Femur (tissue), 1 donor: Measurements from ENCODE around the gene FBLN2.
A peak's percentile ranks its signal among the peaks of the same experiment; 100 is the strongest.

Experiments
- DNase-seq: peaks from one replicate; pipeline ENCODE4 v3.0.0-alpha.2; 2017

FBLN2 gene

DNA sequence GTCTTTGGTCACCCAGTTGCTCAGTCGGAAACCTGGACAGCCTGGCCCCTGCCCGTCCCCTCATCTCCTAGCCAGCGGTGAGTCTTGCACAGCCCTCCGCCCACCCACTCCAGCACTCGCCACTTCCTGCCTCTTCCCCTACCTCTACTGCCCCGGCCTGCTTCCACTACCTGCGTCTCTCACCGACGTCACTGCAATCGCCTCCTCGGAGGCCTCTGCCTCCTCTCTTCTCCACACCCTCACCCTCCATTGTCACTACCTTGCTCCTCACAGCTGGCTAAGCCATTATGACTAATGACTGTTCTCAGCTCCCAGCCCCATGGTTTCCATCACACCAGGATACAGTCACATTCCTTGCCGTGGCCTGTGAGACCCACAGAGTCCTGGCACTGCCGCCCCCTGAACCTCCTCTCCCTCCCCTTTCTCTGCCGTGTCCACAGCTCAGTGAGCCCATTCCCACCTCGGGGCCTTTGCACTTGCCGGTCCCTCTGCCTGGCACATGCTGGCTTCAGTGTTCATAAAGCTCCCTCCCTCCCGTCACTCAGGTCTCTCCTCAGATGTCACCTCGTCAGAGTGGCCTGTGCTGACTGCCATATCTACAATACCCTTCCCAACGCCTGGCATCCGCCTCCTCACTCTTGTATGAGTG is 104.8 kb downstream of the FBLN2 start:
- no peak for DNase-seq

DNA sequence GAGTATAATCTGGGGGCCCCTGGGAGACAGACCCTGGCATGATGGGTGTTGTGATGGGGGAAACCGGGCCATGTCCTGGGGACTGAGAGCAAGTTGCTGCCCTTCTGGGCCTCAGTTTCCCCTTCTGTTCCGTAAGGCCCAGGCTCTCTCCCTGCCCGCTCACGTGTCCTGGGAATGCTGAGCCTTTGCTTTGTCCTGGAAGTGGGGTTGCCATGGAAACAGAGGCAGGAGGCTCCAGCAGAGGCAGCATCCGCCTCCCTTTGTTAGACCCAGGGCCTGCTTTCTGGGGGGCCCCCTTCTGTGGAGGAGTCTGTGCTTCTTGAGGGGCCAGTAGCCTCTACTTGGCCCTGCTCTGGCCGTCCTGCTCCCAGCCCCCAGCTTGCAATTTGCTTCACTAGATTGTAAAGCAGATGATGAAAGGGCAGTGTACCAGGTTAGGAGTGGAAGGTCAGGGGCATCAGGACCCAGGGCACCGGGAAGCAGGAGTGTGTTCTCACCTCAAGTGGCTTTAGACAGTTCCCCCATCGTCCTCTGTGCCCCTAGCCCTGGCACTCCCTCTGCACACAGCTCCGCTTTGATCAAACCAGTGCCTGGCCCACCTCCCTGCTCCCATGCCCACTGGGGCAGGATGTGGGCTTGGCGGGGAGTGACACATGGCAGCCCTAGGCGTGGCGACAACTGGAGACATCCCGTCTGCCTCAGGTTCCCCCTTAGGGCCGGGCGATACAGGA is 105.6 kb downstream of the FBLN2 start:
- DNase-seq, result no peak

DNA sequence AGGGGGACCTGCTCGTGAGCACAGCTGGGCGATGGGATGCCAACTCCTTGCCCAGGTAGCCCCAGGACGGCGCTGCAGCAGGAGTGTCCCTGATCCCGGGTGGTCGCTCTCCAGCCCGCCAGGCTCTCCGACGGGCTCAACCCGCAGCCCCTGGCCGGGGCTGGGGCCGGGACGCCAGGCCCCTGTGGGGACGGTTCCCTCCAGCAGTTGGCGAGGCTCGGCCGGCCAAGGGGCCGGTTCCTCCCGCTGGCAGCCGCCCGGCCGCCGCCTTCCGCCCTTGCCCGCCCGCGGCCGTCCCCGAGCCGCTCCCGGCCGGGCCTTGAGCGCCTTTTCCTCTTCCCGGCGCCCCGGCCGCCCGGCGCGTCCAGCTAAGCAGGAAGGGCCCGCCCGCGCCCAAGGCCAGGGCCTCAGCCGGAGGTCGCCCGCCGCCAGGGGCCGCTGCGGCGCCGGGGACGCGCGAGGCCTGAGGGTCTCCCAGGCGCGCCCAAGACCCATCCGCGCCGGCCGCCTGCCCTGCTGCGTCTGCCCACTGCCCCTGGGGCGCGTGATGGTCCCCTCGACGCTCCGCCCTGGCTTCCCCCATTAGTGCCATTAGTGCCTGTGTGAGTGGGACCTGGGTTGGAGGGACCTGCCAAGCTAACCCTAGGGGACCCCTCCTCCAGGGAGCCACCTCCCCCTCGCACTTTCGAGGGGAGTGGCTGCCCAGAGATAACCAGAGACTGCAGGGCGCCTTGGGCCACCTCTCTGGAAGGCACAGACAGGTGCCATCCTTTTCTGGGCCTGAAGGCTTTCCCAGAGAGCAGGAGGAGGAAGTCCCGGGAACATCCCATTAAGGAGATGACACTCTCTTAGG is 106.4 kb downstream of the FBLN2 start:
- DNase-seq, result peak; percentile 63

DNA sequence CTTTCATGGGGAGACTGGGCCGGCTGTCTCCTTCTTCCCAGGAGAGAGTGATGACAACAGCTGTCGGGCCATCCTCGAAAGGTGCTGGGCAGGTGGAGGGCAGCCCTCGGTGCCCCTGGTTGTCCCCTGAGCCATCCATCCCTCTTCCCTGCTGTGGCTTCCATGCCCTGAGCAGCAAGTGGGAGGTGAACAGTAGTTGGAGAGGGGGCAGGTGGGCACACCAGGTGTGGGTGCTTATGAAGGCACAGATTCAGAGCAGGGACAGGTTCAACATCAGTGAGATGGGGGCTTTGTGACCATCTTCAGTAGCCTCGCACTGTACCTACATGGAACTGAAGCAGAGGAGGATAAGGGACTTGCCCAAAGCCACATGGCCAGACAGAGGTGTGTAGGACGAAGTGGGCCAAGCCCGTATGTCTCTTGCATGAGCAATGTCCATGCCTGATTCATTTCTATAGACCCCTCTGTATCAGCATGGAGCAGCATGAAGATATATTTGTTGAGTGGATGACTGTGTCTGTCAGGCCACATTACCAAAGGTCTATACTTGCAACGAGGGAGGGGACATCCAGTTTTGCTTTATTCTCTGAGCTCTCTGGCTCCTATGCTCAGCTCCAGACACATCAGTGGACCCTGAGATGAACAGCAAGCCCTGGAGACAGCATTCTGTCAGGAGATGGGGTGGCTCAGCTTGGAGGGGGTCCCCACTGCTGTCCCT is 107.8 kb downstream of the FBLN2 start:
- no peak for DNase-seq

DNA sequence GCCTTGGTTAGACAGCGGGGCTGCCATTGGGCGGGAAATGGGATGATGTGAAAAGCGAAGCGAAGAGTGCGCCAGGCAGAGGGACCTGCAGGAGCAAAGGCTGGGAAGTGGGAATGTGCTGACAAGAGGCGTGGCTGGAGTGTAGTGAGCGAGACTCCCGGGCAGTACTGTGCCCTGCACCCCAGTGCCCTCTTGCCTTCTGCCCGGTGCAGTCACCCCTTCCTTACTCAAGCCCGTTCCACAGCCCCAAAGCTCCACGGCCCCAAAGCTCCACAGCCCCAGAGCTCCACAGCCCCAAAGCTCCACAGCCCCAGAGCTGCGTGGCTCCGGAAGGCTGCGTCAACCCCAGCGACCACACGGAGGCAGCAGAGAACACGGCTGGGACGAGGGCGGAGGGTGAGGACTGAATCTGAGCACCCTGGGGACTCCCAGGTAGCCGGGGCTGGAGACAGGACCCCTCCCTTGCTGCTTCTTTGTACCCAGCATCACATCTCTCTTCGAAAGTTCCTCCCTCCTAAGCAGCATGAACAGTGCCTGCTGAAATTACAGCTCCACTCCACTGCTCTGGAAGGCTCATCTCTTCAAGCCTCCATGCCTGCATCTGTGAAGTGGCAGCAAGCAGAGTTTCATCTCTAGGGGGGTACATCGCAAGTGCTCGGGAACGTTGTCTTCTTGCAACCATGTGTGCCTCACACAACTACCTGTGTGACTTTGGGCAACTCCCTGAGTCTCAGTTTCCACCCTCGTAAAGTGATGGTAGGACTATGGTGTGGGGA is 108.9 kb downstream of the FBLN2 start:
- peak; percentile 65 for DNase-seq

DNA sequence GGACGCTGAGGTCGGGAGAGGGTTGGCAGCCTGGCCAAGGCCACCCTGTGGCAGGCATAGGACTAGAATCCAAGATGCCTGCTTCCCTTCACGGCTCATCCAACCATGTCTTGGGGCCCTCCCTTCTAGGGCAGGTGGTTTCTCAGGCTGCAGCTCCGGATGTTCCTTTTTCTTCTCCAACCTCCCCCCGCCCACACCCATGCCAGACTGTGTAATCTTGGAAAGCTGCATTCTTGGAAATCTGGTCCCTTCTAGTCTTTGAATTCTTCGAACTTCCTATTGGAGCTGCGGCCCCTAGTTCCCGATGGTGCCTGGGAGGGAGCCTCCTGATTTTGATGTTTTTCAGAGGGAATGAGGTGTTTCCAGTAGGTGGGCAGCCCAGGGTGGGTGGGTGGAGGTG is 109.8 kb downstream of the FBLN2 start:
- DNase-seq, result no peak

DNA sequence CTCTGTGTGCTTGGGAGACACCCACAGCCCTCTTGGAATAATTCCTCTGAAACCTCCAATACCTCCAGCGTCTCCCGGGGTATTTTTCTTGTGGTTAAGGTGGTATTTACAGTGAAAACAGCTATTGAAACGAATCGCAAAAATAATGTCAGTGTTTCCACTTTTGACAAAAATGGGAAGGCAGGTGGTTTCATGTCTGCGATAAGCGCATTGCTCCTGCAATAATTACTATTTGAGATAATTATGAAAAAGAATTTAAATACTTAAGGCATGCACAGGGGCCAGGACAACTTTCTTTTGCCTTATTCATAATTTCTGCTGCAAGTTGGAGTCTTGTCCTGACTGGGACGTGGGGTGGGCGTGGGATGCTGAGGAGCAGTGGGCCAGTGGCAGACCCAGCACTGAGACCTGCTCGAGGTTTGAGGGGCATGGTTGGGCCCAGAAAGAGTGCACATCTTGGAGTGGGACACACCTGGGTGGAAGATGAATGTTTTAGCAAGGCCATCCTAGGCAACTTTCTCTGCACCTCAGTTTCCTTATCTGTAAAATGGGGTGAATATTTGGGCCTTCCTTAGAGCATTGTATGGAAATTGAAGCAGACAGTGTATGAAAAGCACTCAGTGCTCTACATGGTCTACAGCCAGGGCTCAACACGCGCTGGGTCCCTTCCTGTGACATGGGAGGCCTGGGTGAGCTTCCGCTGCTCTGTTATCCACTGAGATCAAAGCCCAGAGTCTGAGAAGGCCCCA is 110.5 kb downstream of the FBLN2 start:
- no peak for DNase-seq

DNA sequence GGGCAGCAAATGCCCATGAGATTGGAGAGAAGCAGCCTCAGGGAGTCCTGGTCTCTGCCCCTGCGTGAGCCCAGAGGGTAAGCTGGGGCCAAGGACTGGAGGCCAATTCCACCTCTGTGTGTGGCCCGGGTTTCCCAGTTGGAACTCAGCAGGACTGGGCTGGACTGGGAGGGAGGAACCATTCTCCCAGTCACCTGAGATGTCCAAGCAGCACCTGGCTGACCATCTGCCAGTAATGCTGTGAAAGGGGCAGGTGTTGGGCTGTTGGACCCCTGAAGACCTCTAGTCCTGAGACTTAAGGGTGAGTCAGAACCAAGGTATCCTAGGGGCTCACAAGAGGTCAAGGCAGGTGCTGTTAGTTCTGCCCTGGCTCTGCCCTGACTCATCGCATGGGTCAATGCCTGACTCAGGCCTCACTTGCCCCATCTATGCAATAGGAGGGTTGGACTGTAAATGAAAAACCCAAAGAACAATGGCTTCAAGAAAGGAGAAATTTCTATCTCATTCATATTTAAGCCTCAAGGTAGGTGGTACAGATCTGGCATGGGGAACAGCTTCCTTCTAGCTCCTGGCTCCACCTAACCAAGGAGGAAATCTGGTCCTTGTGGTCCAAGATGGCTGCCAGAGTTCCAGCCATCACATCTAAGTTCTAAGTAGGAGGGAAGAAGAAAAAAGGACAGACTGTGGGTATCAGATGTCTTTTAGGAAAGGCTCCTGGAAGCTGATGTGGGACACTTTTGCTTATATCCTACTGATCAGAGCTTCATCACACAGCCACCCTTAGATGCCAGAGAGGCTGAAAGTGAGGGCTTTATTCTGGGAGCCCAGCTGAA is 111.3 kb downstream of the FBLN2 start:
- DNase-seq, result no peak

DNA sequence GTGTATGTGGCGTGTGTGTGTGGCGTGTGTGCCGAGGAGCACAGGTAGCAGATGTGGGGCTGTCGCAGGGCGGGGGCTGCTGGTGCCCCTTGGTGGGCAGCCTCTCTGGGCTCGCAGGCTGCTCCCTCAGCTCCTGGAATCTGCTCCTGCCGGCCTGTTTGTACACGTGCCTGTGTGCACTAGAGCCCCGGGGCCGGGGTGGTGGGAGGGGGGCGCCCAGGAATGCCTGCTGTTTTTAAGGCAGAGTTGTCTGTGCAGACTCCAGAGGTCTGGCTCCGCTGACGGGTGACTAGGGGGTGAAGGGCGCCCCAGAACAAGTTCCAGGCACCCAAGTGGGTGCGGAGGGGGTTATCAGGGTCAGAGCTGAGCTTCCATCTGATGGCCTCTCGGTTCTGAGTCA is 112.2 kb downstream of the FBLN2 start:
- no peak for DNase-seq

DNA sequence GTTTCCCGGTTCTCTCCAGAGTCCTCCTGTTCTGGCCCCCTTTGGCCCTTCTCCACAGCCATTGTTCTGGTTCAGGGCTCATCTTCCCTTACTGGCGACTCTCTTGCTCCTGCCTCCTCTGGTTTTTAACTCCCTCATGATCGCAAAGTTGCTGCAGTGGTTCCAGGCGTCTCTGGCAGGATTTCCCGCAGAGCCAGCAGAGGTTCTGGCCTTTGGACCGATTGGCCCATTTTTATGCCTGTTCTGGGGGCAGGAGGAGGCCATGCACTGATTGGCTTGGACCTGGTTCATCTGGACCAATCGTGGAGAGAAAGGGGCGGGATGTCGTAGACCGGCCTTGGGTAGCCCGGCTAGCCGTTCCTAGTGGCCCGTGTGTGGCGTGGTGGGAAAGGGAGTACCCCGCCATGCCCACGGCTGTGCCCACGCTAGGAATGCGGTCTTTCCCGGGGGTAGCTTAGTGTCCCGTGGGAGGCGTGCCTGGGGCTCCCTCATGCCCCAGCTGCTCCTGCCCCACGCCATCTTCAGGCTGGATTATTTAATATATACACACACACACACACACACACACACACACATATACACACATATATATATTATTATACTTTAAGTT is 113.4 kb downstream of the FBLN2 start:
- no peak for DNase-seq

DNA sequence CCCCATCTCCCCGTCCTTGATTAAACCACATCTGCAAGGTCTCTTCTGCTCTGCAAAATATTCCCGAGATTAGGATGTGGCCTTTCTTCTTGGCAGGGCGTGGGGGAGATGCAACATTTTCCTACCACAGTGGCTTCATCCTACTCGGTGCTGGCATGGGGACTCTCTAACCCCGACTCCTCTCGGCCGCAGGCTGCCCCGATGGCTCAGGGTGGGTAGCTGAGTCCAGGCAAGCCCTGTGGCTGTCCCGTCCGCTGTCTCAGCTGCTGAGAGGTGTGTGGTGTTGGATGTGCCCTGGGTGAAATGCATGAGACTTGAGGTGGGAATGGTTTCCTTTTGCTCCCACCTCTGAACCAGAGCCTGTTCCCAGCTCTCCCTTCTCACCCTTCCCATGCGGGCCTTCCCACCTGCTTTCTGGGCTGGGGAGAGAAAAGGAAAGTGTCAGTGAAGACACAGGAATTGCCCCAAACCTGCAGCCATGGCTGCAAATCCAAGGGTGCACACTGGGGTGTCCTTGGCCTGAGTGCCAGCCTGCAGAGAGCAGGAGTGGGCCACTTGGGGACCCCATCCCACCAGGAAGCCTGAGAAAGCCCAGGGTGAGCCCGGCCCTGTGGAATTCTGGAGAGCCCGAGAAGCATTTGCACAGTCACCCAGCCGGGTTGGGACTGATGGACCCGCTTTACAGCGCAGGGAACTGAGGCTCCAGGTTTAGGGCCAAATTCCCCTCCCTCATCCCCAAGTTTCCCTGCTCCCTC is 115.0 kb downstream of the FBLN2 start:
- DNase-seq, result no peak

DNA sequence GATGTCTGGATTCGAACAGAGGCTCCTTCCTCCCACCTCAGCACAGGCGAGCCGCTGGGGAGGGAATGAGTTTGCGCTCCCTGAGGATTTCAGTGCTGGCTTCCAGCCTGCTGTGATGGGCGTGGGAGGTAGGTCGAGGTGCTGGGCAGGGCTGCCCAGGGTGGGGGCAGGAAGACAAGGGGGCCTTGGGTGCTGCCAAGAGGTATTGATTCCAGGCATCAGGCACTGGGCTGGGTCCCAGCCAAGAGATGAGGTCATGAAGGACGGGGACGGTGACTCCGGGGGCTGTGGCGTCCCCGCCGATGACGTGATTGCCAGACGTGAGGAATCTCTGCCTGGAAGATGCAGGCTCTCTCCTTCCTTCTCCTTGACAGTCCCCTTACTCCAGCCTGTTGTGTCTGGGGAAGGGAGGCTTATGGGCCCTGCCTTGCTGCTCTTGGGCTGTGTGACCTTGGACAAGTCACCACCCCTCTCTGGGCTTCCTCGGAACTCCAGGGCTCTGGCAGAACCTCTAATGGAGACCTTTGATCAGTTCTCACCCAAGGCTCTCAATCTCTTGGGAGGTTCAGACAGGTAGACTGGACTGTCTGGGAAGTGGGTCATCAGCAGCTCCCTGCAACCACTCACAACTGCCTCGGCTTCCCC is 116.8 kb downstream of the FBLN2 start:
- DNase-seq, result no peak

DNA sequence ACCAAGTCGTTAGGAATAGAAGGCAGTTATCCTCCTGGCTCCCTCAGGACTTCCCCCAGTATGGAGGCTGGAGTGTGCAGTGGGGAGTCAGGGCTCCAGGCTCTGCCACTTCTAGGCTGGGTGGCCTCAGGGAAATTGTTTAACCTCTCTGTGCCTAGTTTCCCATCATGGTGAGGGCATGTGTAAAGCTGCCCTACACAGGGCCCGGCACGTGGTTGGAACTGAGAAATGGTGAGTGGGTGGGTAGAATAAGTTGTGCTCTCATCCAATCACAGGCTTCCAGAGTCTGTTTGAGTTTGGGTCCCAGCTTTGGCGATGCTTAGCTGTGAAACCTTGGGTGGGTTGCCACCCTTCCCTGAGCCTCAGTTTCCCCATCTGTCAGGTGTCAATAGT is 117.3 kb downstream of the FBLN2 start:
- no peak for DNase-seq

DNA sequence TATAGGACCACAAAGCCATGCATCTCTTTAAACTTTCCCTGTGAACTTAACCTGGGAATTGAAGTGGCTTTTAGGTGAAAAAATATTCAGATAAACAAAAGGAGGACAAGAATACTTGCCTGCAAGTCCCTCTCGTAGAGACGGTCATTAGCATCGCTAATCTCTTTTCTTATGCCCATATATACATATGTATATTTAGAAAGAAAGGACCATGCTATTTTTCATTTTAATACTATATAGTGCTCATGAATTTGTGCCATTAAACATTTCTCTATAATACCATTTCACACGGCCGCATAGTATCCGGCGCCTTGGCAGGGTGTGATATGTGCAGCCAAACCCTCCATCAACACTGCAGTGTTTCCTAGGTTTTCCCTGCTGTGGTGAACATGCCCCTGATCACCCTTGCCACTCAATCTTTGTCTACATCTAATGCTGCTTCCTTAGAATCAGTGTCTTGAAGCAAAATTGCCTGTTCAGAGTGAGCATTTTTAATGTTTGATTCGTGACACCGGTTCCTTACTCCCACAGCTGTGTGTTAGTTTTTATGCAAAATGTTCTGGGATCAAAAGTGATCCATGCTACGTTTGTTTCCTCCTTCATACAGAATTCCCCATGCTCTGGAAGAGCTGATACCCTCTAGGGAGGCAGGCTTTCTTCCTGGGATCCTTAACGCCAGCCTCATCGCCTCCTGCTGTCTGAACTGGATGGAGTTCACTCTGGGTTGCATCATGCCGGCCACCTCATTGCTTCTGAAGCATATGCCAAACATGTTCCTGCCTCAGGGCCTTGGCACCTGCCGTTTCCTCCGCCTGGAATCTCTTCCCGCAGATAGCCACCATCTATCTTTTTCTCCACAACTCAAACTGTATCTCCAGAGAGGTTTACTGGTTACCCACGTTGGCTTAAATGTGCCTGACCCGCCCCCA is 118.1 kb downstream of the FBLN2 start:
- no peak for DNase-seq

DNA sequence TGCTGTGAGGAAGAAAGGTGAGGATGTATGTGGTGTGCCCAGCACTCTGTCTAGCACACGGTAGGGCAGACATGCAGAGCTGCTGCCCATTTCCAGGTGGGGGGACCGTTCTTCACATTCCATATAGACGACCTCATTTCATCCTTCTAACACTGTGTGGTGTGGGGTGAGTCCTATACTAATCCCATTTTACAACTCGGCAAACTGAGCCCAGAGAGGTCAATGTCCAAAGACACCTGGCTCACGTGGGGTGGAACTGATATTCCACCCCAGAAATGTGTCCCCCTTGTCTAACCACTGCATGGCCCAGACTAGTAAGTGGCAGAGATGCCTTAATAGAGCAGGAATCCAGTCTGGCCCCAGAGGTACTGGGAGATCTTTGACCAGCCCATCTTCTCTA is 119.2 kb downstream of the FBLN2 start:
- DNase-seq, result no peak

DNA sequence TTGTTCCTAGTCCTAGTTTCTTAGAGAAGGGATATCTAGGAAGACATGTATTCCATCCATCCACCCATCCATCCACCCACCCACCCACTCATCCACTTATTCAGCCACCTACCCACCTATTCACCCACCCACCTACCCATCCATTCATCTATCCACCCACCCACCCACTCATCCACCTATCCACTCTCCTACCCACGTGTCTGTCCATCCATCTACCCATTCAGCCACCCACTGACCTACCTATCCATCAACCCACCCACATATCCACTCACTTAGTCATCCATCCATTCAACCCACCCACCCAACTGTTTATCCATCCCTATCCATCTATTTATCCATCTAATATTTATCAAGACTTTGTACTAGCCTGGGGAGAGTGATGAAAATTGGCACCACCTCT is 120.5 kb downstream of the FBLN2 start:
- no peak for DNase-seq

DNA sequence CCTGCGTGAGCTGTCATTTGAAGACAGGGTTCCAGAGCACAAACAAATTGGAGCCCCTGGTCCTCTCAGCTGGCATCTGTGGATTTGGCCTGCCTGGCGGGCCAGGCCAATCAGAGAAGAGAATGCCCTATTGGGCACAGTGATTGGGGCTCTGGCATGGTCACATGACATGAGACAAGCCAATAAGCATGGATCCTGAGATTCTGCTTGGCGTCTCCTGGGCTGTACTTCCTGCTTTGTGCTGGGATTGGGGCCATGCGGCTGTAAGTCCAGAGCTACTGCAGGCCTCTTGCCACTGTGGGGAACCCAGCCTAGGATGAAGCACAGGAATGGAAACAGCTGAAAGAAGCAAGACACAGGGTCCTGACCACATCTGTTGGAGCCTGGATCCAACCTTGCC is 121.4 kb downstream of the FBLN2 start:
- no peak for DNase-seq
